Skin epidermis (tissue), 12 donors: ENCODE measurements around the gene BICRAL.

ENCODE experiments used
- H3K27ac ChIP-seq, 21 experiments: fragments of 200-600 bp; sonication (generic) in 11 of 21; one replicate each; pipeline ENCODE4 v1.5.0; 2020; ENCODE audit warnings: mild to moderate bottlenecking in 3 of 21, inconsistent platforms in 2 of 21, moderate library complexity in 2 of 21
- H3K4me3 ChIP-seq, 7 experiments: fragments of 200-600 bp; sonication (generic) in 2 of 7; one replicate each; pipeline ENCODE4 v1.5.0; 2020; ENCODE audit warnings: inconsistent platforms in 2 of 7, mild to moderate bottlenecking in 2 of 7, moderate library complexity in 1 of 7

Gene BICRAL

DNA sequence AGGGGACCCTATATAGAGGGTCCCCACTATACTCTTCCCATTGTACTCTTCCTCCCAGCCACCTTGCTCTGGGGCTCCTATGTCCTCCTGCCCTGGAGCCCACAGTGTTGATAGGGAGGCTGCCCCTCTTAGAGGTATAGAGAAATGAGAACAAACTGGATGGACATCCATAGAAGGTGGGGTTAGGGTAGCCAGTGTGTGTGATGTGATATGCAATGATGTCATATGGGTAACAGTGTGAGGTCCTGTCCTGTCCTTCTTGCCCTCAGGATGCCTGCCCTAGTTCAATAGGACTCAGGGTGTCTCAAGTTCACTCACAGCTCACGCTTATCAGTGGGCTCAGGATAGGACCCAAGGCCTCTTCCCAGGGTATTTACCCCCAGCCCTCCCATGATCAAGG is 134.4 kb downstream of the BICRAL start:
- Histone ChIP-seq H3K27ac (no peak overlapping the region), H3K4me3 (no peak overlapping the region)
